ENCODE results near the gene ZACN.

ZACN gene

GRCh38 chr17:76072148-76072858, 6.7 kb upstream of the ZACN start, which contains the start of gene SRP68:
Gene SRP68 (minus strand): TSS chr17:76072517. CDS start chr17:76072491, 26 bp downstream.
- TF ChIP-seq, protein P1, sequence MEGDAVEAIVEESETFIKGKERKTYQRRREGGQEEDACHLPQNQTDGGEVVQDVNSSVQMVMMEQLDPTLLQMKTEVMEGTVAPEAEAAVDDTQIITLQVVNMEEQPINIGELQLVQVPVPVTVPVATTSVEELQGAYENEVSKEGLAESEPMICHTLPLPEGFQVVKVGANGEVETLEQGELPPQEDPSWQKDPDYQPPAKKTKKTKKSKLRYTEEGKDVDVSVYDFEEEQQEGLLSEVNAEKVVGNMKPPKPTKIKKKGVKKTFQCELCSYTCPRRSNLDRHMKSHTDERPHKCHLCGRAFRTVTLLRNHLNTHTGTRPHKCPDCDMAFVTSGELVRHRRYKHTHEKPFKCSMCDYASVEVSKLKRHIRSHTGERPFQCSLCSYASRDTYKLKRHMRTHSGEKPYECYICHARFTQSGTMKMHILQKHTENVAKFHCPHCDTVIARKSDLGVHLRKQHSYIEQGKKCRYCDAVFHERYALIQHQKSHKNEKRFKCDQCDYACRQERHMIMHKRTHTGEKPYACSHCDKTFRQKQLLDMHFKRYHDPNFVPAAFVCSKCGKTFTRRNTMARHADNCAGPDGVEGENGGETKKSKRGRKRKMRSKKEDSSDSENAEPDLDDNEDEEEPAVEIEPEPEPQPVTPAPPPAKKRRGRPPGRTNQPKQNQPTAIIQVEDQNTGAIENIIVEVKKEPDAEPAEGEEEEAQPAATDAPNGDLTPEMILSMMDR (IDR thresholded peaks at IDR 0.05; ENCODE audit: low read length) = no peak
- TF ChIP-seq EZH2phosphoT487 (IDR thresholded peaks at IDR 0.05; ENCODE audit: low read length) (no peak), EZH2 (optimal IDR thresholded peaks at IDR 0.05; ENCODE audit: low read depth, low read length) (no peak)
- 0 out of 2 replicates have a peak, but pooled peaks cover under 1% of the 10 kb centered on the region for H3K36me3 ChIP-seq (replicated peaks; ENCODE audit: insufficient read depth, low read length)

DNA sequence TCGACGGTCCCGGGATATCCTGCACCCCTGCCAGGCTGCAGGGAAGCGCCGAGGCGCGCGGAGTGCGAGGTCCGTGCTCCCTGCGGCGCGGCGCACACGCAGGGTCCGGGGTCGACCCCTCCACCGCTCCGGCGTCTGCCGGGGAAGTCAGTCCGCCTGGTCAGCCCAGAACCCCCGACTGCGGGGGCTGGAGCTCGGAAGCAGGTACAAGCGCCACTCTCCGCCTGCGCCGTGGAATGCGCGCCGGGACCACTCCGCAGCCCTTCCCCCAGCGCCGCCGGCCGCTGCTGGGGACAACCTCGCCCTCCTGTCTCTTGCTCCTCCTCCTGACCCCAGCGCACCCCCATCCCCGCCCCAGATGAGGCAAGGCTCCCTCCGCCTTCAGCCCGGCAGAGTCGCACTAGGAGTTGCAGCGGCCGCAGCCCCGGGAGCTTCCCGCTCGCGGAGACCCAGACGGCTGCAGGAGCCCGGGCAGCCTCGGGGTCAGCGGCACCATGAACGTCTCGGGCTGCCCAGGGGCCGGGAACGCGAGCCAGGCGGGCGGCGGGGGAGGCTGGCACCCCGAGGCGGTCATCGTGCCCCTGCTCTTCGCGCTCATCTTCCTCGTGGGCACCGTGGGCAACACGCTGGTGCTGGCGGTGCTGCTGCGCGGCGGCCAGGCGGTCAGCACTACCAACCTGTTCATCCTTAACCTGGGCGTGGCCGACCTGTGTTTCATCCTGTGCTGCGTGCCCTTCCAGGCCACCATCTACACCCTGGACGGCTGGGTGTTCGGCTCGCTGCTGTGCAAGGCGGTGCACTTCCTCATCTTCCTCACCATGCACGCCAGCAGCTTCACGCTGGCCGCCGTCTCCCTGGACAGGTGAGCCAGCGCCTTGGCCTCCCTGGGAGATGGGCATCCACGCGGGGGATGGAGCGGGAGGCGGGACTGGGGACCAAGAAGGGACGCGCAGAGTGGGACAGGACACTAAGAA, 4.3 kb upstream of the ZACN start, which contains the start of gene GALR2:
Gene GALR2, plus strand, starts transcription at position 392 of the 974 bp plus-strand sequence. Its CDS starts 103 bp downstream, at position 495.
- TF ChIP-seq, protein P1 (IDR thresholded peaks at IDR 0.05; ENCODE audit: low read length) = no peak
- no peak for TF ChIP-seq EZH2 (optimal IDR thresholded peaks at IDR 0.05; ENCODE audit: low read depth, low read length)
- no peak for TF ChIP-seq EZH2phosphoT487 (IDR thresholded peaks at IDR 0.05; ENCODE audit: low read length)
- Histone ChIP-seq H4K20me1 (ENCODE audit: insufficient read depth, low read length) (no peaks in the 10 kb centered on the region), H3K4me2 (ENCODE audit: low read depth, low read length) (no peak within 1 kb of the TSS), H3K79me2 (ENCODE audit: low read length) (peaks cover 33% of the 10 kb centered on the region), H3K9ac (ENCODE audit: low read length) (no peak within 1 kb of the TSS), H3K4me3 (ENCODE audit: low read length) (no peak within 1 kb of the TSS), H3K9me3 (replicated peaks; ENCODE audit: insufficient read depth, low read length) (no peaks in the 10 kb centered on the region), H3K27me3 (replicated peaks; ENCODE audit: insufficient read depth, low read length) (peaks cover 54% of the 10 kb centered on the region), H3F3A (ENCODE audit: insufficient read depth, low read length) (no peaks in the 10 kb centered on the region; the same call in 1 of the 2 replicates), H3K9me2 (replicated peaks; ENCODE audit: insufficient read depth, low read length) (no peaks in the 10 kb centered on the region), H2AFZ (ENCODE audit: low read length) (no peak within 1 kb of the TSS), H3K4me1 (ENCODE audit: low read length) (peaks cover 9% of the 10 kb centered on the region), H3K27ac (ENCODE audit: low read length) (no peak within 1 kb of the TSS), H3K36me3 (replicated peaks; ENCODE audit: insufficient read depth, low read length) (no peaks in the 10 kb centered on the region)
- no peak for DNase-seq

More at GRCh38 chr17:76072148-76072858, 6.7 kb upstream of the ZACN start, which contains the start of gene SRP68:
- DNase-seq = peak; percentile 93
- H2AFZ ChIP-seq (ENCODE audit: low read length) = peak within 1 kb of the TSS; percentile 99
- H3K27me3 ChIP-seq (replicated peaks; ENCODE audit: insufficient read depth, low read length) = peaks cover 32% of the 10 kb centered on the region
- H3K9ac ChIP-seq (ENCODE audit: low read length) = peak within 1 kb of the TSS; percentile 91
- no peaks in the 10 kb centered on the region; the same call in 1 of the 2 replicates for H3F3A ChIP-seq (ENCODE audit: insufficient read depth, low read length)
- no peaks in the 10 kb centered on the region for H3K9me3 ChIP-seq (replicated peaks; ENCODE audit: insufficient read depth, low read length)
- peaks cover 55% of the 10 kb centered on the region for H3K79me2 ChIP-seq (ENCODE audit: low read length)
- peak within 1 kb of the TSS; percentile 85 for H3K4me3 ChIP-seq (ENCODE audit: low read length)
- peak within 1 kb of the TSS; percentile 97 for H3K4me2 ChIP-seq (ENCODE audit: low read depth, low read length)
- H3K27ac ChIP-seq (ENCODE audit: low read length) = peak within 1 kb of the TSS; percentile 51; the same call in 1 of the 2 replicates
- no peaks in the 10 kb centered on the region for H3K9me2 ChIP-seq (replicated peaks; ENCODE audit: insufficient read depth, low read length)
- no peaks in the 10 kb centered on the region for H4K20me1 ChIP-seq (ENCODE audit: insufficient read depth, low read length)
- peaks cover 9% of the 10 kb centered on the region for H3K4me1 ChIP-seq (ENCODE audit: low read length)

- Histone ChIP-seq H3K4me3 (ENCODE audit: low read length) (no peak overlapping the region), H3K4me2 (ENCODE audit: low read depth, low read length) (no peak overlapping the region), H3K27ac (ENCODE audit: low read length) (no peak overlapping the region), H3F3A (ENCODE audit: insufficient read depth, low read length) (no peaks in the 10 kb centered on the region; the same call in 1 of the 2 replicates), H3K79me2 (ENCODE audit: low read length) (peaks cover 24% of the 10 kb centered on the region), H3K27me3 (replicated peaks; ENCODE audit: insufficient read depth, low read length) (peaks cover 61% of the 10 kb centered on the region), H2AFZ (ENCODE audit: low read length) (no peak overlapping the region), H3K4me1 (ENCODE audit: low read length) (peaks cover 6% of the 10 kb centered on the region), H3K9me3 (replicated peaks; ENCODE audit: insufficient read depth, low read length) (no peaks in the 10 kb centered on the region), H3K9me2 (replicated peaks; ENCODE audit: insufficient read depth, low read length) (no peaks in the 10 kb centered on the region), H3K36me3 (replicated peaks; ENCODE audit: insufficient read depth, low read length) (no peaks in the 10 kb centered on the region), H4K20me1 (ENCODE audit: insufficient read depth, low read length) (no peaks in the 10 kb centered on the region), H3K9ac (ENCODE audit: low read length) (no peak overlapping the region)
- no peak for DNase-seq
- TF ChIP-seq EZH2 (optimal IDR thresholded peaks at IDR 0.05; ENCODE audit: low read depth, low read length) = no peak
These were observed 3.4 kb upstream of the ZACN start for GRCh38 chr17:76075364-76076145.

All from MM.1S (cell line).